ENCODE data around the gene WDFY4. TPM values are rescaled to one million over a fixed set of nuclear protein-coding genes. Genes with fewer than 3 reads are reported as not detected.

WDFY4 gene
- polyA plus RNA-seq, 1 donor from 2014 or later: not detected

DNA sequence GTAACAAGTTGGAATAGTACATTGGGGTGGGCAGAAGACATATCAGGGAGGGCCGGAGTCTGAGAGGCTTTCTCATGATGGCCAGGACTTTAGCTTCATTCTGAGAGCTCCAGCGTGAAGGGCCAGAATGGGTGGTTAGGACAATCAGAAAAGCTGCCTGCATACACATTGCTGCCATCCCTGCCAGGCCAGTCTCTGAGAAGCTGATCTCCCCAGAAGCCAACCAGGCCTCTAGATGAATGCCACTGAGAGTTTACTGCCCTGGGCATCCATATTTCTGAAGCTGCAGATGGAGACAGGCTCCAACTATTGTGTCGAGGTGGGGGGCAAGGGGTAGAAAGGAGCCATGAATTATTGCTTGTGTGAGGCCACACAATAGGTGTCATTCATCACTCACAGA, 47.8 kb upstream of the WDFY4 start:
- Histone ChIP-seq H3K9me3 (ENCODE audit: low read length) (no peaks in the 10 kb centered on the region), H3K4me3 (ENCODE audit: low read length) (no peak overlapping the region), H3K36me3 (ENCODE audit: insufficient read depth, low read length) (no peaks in the 10 kb centered on the region), H3F3A (ENCODE audit: insufficient read depth, low read length, poor library complexity, severe bottlenecking) (no peaks in the 10 kb centered on the region), H3K27me3 (ENCODE audit: insufficient read depth, low read depth, low read length) (no peaks in the 10 kb centered on the region), H4K20me1 (ENCODE audit: insufficient read depth) (no peaks in the 10 kb centered on the region), H3K4me2 (ENCODE audit: low read length) (no peak overlapping the region), H3K9ac (ENCODE audit: low read length) (no peak overlapping the region), H3K27ac (ENCODE audit: low read length) (no peak overlapping the region), H3K79me2 (replicated peaks; ENCODE audit: insufficient read depth, low read length) (no peaks in the 10 kb centered on the region), H3K9me2 (ENCODE audit: insufficient read depth, low read length) (no peaks in the 10 kb centered on the region), H2AFZ (ENCODE audit: low read depth, low read length) (no peak overlapping the region)
- TF ChIP-seq, protein P1, sequence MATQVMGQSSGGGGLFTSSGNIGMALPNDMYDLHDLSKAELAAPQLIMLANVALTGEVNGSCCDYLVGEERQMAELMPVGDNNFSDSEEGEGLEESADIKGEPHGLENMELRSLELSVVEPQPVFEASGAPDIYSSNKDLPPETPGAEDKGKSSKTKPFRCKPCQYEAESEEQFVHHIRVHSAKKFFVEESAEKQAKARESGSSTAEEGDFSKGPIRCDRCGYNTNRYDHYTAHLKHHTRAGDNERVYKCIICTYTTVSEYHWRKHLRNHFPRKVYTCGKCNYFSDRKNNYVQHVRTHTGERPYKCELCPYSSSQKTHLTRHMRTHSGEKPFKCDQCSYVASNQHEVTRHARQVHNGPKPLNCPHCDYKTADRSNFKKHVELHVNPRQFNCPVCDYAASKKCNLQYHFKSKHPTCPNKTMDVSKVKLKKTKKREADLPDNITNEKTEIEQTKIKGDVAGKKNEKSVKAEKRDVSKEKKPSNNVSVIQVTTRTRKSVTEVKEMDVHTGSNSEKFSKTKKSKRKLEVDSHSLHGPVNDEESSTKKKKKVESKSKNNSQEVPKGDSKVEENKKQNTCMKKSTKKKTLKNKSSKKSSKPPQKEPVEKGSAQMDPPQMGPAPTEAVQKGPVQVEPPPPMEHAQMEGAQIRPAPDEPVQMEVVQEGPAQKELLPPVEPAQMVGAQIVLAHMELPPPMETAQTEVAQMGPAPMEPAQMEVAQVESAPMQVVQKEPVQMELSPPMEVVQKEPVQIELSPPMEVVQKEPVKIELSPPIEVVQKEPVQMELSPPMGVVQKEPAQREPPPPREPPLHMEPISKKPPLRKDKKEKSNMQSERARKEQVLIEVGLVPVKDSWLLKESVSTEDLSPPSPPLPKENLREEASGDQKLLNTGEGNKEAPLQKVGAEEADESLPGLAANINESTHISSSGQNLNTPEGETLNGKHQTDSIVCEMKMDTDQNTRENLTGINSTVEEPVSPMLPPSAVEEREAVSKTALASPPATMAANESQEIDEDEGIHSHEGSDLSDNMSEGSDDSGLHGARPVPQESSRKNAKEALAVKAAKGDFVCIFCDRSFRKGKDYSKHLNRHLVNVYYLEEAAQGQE (IDR thresholded peaks at IDR 0.05; ENCODE audit: borderline replicate concordance): no peak

DNA sequence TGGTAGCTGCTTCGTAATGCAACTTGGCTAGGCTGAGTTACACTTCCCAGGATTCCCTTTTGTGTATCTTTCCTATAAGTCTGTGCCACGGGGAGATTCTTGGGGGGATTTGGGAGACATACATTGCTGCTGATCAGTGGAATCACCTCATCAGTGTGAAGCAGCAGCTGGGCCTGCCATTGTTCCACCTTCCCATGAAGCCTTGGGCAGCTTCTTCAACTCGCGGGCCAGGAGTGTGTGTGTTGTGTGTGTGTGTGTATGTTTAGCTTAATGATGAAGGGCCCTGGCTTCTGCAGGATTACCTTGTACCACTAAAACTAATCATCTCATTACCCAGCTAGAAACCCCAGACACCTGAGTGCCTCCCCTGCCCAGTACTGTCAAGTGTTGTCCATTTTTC, 46.5 kb upstream of the WDFY4 start:
- no peak overlapping the region for H3K4me3 ChIP-seq (ENCODE audit: low read length)
- H2AFZ ChIP-seq (ENCODE audit: low read depth, low read length): no peak overlapping the region
- H3K36me3 ChIP-seq (ENCODE audit: insufficient read depth, low read length): no peaks in the 10 kb centered on the region
- TF ChIP-seq RAD21 (conservative IDR thresholded peaks at IDR 0.05) (no peak), POLR2AphosphoS5 (IDR thresholded peaks at IDR 0.05) (no peak), MXI1 (conservative IDR thresholded peaks at IDR 0.05; ENCODE audit: poor library complexity, severe bottlenecking) (no peak), EP300 (conservative IDR thresholded peaks at IDR 0.05; ENCODE audit: poor library complexity, severe bottlenecking) (no peak), SMC3 (conservative IDR thresholded peaks at IDR 0.05; ENCODE audit: poor library complexity) (no peak), EZH2 (IDR thresholded peaks at IDR 0.05; ENCODE audit: borderline replicate concordance, insufficient read depth, low read length, poor library complexity, severe bottlenecking) (no peak), TAF1 (IDR thresholded peaks at IDR 0.05; ENCODE audit: low read depth) (no peak)
- TF ChIP-seq, protein P2, sequence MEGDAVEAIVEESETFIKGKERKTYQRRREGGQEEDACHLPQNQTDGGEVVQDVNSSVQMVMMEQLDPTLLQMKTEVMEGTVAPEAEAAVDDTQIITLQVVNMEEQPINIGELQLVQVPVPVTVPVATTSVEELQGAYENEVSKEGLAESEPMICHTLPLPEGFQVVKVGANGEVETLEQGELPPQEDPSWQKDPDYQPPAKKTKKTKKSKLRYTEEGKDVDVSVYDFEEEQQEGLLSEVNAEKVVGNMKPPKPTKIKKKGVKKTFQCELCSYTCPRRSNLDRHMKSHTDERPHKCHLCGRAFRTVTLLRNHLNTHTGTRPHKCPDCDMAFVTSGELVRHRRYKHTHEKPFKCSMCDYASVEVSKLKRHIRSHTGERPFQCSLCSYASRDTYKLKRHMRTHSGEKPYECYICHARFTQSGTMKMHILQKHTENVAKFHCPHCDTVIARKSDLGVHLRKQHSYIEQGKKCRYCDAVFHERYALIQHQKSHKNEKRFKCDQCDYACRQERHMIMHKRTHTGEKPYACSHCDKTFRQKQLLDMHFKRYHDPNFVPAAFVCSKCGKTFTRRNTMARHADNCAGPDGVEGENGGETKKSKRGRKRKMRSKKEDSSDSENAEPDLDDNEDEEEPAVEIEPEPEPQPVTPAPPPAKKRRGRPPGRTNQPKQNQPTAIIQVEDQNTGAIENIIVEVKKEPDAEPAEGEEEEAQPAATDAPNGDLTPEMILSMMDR (IDR thresholded peaks at IDR 0.05; ENCODE audit: poor library complexity, severe bottlenecking): no peak
- TF ChIP-seq, protein P1 (IDR thresholded peaks at IDR 0.05; ENCODE audit: borderline replicate concordance): no peak
- no peaks in the 10 kb centered on the region for H3K27me3 ChIP-seq (ENCODE audit: insufficient read depth, low read depth, low read length)
- H3K4me2 ChIP-seq (ENCODE audit: low read length): no peak overlapping the region
- no peaks in the 10 kb centered on the region for H3F3A ChIP-seq (ENCODE audit: insufficient read depth, low read length, poor library complexity, severe bottlenecking)
- no peaks in the 10 kb centered on the region for H3K9me3 ChIP-seq (ENCODE audit: low read length)
- no peak overlapping the region for H3K9ac ChIP-seq (ENCODE audit: low read length)
- H3K9me2 ChIP-seq (ENCODE audit: insufficient read depth, low read length): no peaks in the 10 kb centered on the region
- no peaks in the 10 kb centered on the region for H3K79me2 ChIP-seq (replicated peaks; ENCODE audit: insufficient read depth, low read length)
- no peak overlapping the region for H3K27ac ChIP-seq (ENCODE audit: low read length)
- H4K20me1 ChIP-seq (ENCODE audit: insufficient read depth): no peaks in the 10 kb centered on the region
